C4-2B (cell line): ENCODE data around the gene PROK1.

ENCODE experiments used
- CTCF ChIP-seq: fragments of 450-650 bp; conservative IDR thresholded peaks from 2 replicates; pipeline ENCODE4 v1.5.1; 2017; ENCODE audit warnings: mild to moderate bottlenecking
- ZFX ChIP-seq: fragments of 450-650 bp; IDR thresholded peaks from 2 replicates; pipeline ENCODE4 v1.6.1; 2017

- TF ChIP-seq CTCF (no peak), ZFX (no peak)
These were observed 42.5 kb upstream of the PROK1 start for GRCh38 chr1:110408488-110408887.
